Parathyroid adenoma (tissue), 2 donors: Measurements from ENCODE around the gene RACGAP1.

ENCODE experiments used
- H2AFZ ChIP-seq: fragments of 300-600 bp; sonication (generic); one replicate; pipeline ENCODE4 v1.7.0; 2017; ENCODE audit warnings: antibody characterized with exemption, mild to moderate bottlenecking
- H3K27ac ChIP-seq: fragments of 300-600 bp; sonication (generic); one replicate; pipeline ENCODE4 v1.7.0; 2017
- H3K27me3 ChIP-seq: fragments of 300-600 bp; sonication (generic); one replicate; pipeline ENCODE4 v1.7.0; 2017; ENCODE audit warnings: low read length; ENCODE audit not compliant: control insufficient read depth, insufficient read depth
- H3K36me3 ChIP-seq: fragments of 300-600 bp; sonication (generic); one replicate; pipeline ENCODE4 v1.7.0; 2017; ENCODE audit warnings: low read length; ENCODE audit not compliant: control insufficient read depth, insufficient read depth
- H3K4me1 ChIP-seq: fragments of 300-600 bp; sonication (generic); one replicate; pipeline ENCODE4 v1.7.0; 2017; ENCODE audit warnings: control low read depth
- H3K4me2 ChIP-seq: fragments of 300-600 bp; sonication (generic); one replicate; pipeline ENCODE4 v1.7.0; 2017; ENCODE audit warnings: low read length
- H3K4me3 ChIP-seq: fragments of 300-600 bp; sonication (generic); one replicate; pipeline ENCODE4 v1.7.0; 2017; ENCODE audit warnings: low read depth, low read length
- H3K79me2 ChIP-seq: fragments of 300-600 bp; sonication (generic); one replicate; pipeline ENCODE4 v1.7.0; 2017; ENCODE audit warnings: control low read depth
- H3K9ac ChIP-seq: fragments of 300-600 bp; sonication (generic); one replicate; pipeline ENCODE4 v1.7.0; 2017; ENCODE audit warnings: mild to moderate bottlenecking
- H3K9me3 ChIP-seq: fragments of 300-600 bp; sonication (generic); one replicate; pipeline ENCODE4 v1.7.0; 2017; ENCODE audit warnings: low read length; ENCODE audit not compliant: control insufficient read depth
- CTCF ChIP-seq: fragments of 300-600 bp; sonication (generic); IDR thresholded peaks from one replicate; pipeline ENCODE4 v1.7.0; 2017; ENCODE audit warnings: antibody characterized with exemption, mild to moderate bottlenecking
- donor health status: primary hyperparathyroidism.

The RACGAP1 gene

GRCh38 chr12:49982246-49983087 is 42.8 kb downstream of the RACGAP1 start:
- Histone ChIP-seq H2AFZ (no peak overlapping the region), H3K4me2 (no peak overlapping the region), H3K9me3 (no peaks in the 10 kb centered on the region), H3K36me3 (no peaks in the 10 kb centered on the region), H3K4me3 (no peak overlapping the region), H3K27me3 (no peaks in the 10 kb centered on the region), H3K9ac (no peak overlapping the region), H3K79me2 (no peaks in the 10 kb centered on the region), H3K27ac (no peak overlapping the region), H3K4me1 (peaks cover 25% of the 10 kb centered on the region)
- TF ChIP-seq CTCF: no peak

DNA sequence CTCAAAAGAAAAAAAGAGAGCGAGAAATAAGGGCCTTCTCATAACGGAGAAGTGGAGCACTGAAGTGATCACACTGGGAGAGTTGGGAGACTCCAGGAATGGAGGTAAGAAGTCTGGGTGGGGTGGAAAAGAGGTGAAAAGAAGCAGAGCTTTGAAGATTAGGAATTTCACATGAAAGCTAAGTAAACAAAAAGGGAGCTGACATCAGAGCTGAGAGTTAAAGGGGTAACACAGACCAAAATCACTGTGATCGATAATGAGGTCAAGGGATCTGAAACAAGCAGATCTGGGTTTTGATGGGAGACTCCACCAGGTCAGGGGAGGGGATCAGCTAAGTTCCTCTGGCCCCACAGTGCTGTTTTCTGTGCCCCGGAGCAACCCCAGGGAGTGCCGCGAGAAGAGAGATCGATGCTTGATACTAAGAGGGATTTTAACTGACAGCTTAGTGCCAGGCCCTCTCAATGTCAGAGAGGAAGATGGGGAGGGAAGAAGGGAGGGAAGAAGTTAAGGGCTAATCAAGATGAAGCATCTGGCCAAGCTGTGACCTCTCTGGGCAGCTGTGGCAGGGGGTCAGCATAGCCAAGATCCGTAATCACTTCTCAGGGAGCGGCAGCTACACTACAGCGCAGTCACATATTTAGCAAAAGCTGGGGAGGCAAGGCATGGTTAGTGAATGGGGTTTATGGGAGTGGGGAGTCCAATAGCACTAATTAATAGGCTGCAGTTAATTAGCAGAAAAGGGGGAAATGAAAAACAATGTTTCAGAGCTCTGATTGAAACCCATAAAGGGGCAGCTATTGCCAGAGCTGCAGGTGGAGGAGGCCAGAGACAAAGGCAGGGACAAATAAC is 44.6 kb downstream of the RACGAP1 start:
- TF ChIP-seq CTCF: no peak
- H3K79me2 ChIP-seq: no peaks in the 10 kb centered on the region
- no peak overlapping the region for H3K4me3 ChIP-seq
- no peak overlapping the region for H3K27ac ChIP-seq
- H3K4me2 ChIP-seq: no peak overlapping the region
- peaks cover 16% of the 10 kb centered on the region for H3K4me1 ChIP-seq
- H3K9ac ChIP-seq: no peak overlapping the region
- no peaks in the 10 kb centered on the region for H3K27me3 ChIP-seq
- H2AFZ ChIP-seq: peak overlapping the region; percentile 66
- no peaks in the 10 kb centered on the region for H3K9me3 ChIP-seq
- H3K36me3 ChIP-seq: no peaks in the 10 kb centered on the region

DNA sequence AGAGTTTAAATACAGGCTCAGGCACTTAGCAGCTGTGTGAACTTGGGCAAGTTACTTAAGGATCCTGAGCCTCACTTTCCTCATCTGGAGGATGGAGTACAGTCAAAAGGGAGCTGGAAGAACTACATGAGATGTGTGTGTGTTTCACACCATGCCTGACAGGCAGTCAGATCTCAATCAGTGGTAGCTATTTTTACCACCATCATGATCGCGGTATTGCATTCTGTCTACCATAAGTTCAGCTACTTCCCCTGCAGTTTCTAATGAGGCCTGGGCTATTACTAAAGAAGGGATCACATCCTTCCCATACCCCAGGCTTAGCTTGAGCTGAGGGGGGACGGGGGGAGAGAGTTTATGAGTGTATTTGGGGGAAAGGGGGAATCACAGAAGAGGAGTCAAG is 45.5 kb downstream of the RACGAP1 start:
- Histone ChIP-seq H3K79me2 (no peaks in the 10 kb centered on the region), H3K27me3 (no peaks in the 10 kb centered on the region), H3K4me2 (no peak overlapping the region), H3K9ac (no peak overlapping the region), H3K4me1 (peaks cover 8% of the 10 kb centered on the region), H3K4me3 (no peak overlapping the region), H3K27ac (no peak overlapping the region), H3K36me3 (no peaks in the 10 kb centered on the region), H3K9me3 (no peaks in the 10 kb centered on the region), H2AFZ (no peak overlapping the region)
- TF ChIP-seq CTCF: no peak

DNA sequence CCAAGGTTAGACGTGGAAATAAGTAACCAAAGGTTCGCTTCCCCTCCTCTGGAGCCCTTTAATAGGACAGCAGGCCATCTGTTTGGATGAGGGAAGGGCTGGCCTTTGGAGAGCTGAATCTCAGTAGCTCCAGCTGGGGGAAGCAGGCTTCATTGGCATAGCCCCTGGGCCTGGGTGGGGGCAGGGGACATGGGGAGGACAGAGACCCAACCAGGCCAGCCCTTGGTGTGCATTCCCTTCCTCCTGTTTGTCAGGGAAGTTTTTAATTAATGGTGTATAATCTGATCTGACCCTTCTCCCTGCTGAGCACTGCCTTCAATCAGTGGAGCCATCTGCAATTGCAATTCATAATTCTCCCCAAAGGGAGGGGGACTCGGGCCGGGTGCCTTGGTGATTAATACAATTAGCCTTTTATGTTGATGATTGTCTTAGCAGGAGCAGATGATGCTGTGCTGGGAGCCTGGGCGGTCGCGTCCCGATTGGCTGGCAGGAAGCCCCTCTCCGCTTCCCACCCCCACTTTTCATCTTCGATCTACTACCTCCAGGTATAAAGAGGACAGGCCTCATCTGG is 46.2 kb downstream of the RACGAP1 start:
- Histone ChIP-seq H3K4me2 (no peak overlapping the region), H3K27ac (no peak overlapping the region)

More for the DNA sequence above, 46.2 kb downstream of the RACGAP1 start:
- Histone ChIP-seq H3K79me2 (no peaks in the 10 kb centered on the region), H3K27me3 (no peaks in the 10 kb centered on the region), H3K4me1 (peaks cover 5% of the 10 kb centered on the region), H3K9ac (no peak overlapping the region), H3K36me3 (no peaks in the 10 kb centered on the region), H3K4me3 (no peak overlapping the region), H2AFZ (no peak overlapping the region), H3K9me3 (no peaks in the 10 kb centered on the region)
- no peak for TF ChIP-seq CTCF
